IMR-90 (cell line): ENCODE data around the gene EPSTI1. TPM values are rescaled to one million over a fixed set of nuclear protein-coding genes. Genes with fewer than 3 reads are reported as not detected.

Experiments
- ATAC-seq: fragments of 200-7000 bp; cut with Tn5 transposase; 2 replicates; pipeline ENCODE4 v1.9.1; 2020; ENCODE audit warnings: low read depth, mild to moderate bottlenecking, moderate library complexity
- BruUV-seq: library from RNA; stranded (reverse); fragments of 400-500 nt; replicated peaks from 2 replicates; lab custom pipeline; 2021; lab: Mats Ljungman, UMichigan
- CTCF ChIA-PET: fragments of 300-600 bp; formaldehyde crosslinking; extraction: SDS; loops from one replicate; lab custom pipeline; 2021; ENCODE audit warnings: antibody characterized with exemption; lab: Yijun Ruan, JAX
- POLR2A ChIA-PET: fragments of 300-600 bp; sonication (Branson Sonifier 250); formaldehyde crosslinking; loops from one replicate; lab custom pipeline; 2022; ENCODE audit warnings: antibody characterized with exemption; ENCODE audit not compliant: unreplicated experiment; lab: Charles Lee
- DNase-seq: peaks from one replicate; pipeline ENCODE4 v3.0.0; 2013
- H2AFZ ChIP-seq: replicated peaks from 2 replicates; pipeline ENCODE3; 2013; ENCODE audit warnings: low read length, mild to moderate bottlenecking; ENCODE audit not compliant: poor library complexity
- H2AK5ac ChIP-seq: 2 replicates; pipeline ENCODE4 v1.6.1; 2013; ENCODE audit warnings: low read depth, low read length, inconsistent platforms
- H2AK9ac ChIP-seq: replicated peaks from 2 replicates; pipeline ENCODE3; 2013; ENCODE audit warnings: mild to moderate bottlenecking, low read depth, low read length, moderate library complexity; ENCODE audit not compliant: poor library complexity
- H2BK120ac ChIP-seq: 2 replicates; pipeline ENCODE4 v1.6.1; 2013; ENCODE audit warnings: low read depth, low read length, inconsistent platforms
- H2BK15ac ChIP-seq: 3 replicates; pipeline ENCODE4 v1.6.1; 2013; ENCODE audit warnings: low read depth, low read length, inconsistent platforms
- H2BK20ac ChIP-seq: 2 replicates; pipeline ENCODE4 v1.6.1; 2013; ENCODE audit warnings: low read depth, mild to moderate bottlenecking, inconsistent platforms, low read length, moderate library complexity
- H2BK5ac ChIP-seq: 2 replicates; pipeline ENCODE4 v1.6.1; 2013; ENCODE audit warnings: mild to moderate bottlenecking, low read depth, low read length, inconsistent platforms; ENCODE audit not compliant: poor library complexity, severe bottlenecking
- H3K14ac ChIP-seq: replicated peaks from 2 replicates; pipeline ENCODE4 v1.6.1; 2013; ENCODE audit warnings: low read depth, low read length, inconsistent platforms
- H3K18ac ChIP-seq: 2 replicates; pipeline ENCODE4 v1.6.1; 2013; ENCODE audit warnings: low read depth, low read length, control low read depth
- H3K23ac ChIP-seq: 2 replicates; pipeline ENCODE4 v1.6.1; 2013; ENCODE audit warnings: low read depth, low read length, inconsistent platforms
- H3K27ac ChIP-seq: 2 replicates; pipeline ENCODE4 v1.5.1; 2013; ENCODE audit warnings: mild to moderate bottlenecking, control low read depth, low read length; ENCODE audit not compliant: insufficient read depth
- H3K27me3 ChIP-seq: 2 replicates; pipeline ENCODE4 v1.6.1; 2013; ENCODE audit warnings: low read length; ENCODE audit not compliant: control insufficient read depth, insufficient read depth
- H3K36me3 ChIP-seq: 2 replicates; pipeline ENCODE4 v1.6.1; 2013; ENCODE audit warnings: low read length, mixed read lengths; ENCODE audit not compliant: control insufficient read depth, insufficient read depth
- H3K4ac ChIP-seq: 2 replicates; pipeline ENCODE4 v1.6.1; 2013; ENCODE audit warnings: low read depth, low read length, inconsistent platforms
- H3K4me1 ChIP-seq: 2 replicates; pipeline ENCODE4 v1.6.1; 2013; ENCODE audit warnings: low read length, mixed read lengths; ENCODE audit not compliant: control insufficient read depth, insufficient read depth
- H3K4me2 ChIP-seq: 2 replicates; pipeline ENCODE4 v1.6.1; 2013; ENCODE audit warnings: low read depth, mild to moderate bottlenecking, control low read depth, low read length, moderate library complexity
- H3K4me3 ChIP-seq: 2 replicates; pipeline ENCODE4 v1.5.1; 2013; ENCODE audit warnings: low read depth, mild to moderate bottlenecking, control low read depth, low read length, moderate library complexity; ENCODE audit not compliant: insufficient read depth
- H3K56ac ChIP-seq: 2 replicates; pipeline ENCODE4 v1.6.1; 2013; ENCODE audit warnings: low read length, inconsistent platforms; ENCODE audit not compliant: insufficient read depth; ENCODE audit errors: extremely low read depth
- H3K79me1 ChIP-seq, 2 experiments: 2 replicates each; pipeline ENCODE4 v1.6.1; 2013; ENCODE audit warnings: low read length in 2 of 2, inconsistent platforms in 1 of 2, low read depth in 1 of 2
- H3K9ac ChIP-seq: 2 replicates; pipeline ENCODE4 v1.6.1; 2013; ENCODE audit warnings: low read depth, low read length, control low read depth
- H3K9me1 ChIP-seq: 2 replicates; pipeline ENCODE4 v1.6.1; 2013; ENCODE audit warnings: low read length, inconsistent platforms; ENCODE audit not compliant: insufficient read depth
- H3K9me3 ChIP-seq: 2 replicates; pipeline ENCODE4 v1.6.1; 2013; ENCODE audit warnings: low read length; ENCODE audit not compliant: control insufficient read depth, insufficient read depth
- H4K20me1 ChIP-seq: 2 replicates; pipeline ENCODE4 v1.6.1; 2013; ENCODE audit warnings: low read length, inconsistent platforms; ENCODE audit not compliant: insufficient read depth
- H4K5ac ChIP-seq: 2 replicates; pipeline ENCODE4 v1.6.1; 2013; ENCODE audit warnings: mild to moderate bottlenecking, low read depth, low read length, control low read depth
- H4K8ac ChIP-seq, 2 experiments: 2 replicates each; pipeline ENCODE4 v1.6.1; 2013; ENCODE audit warnings: low read depth in 2 of 2, low read length in 2 of 2, control low read depth in 1 of 2, inconsistent platforms in 1 of 2
- H4K91ac ChIP-seq: 2 replicates; pipeline ENCODE4 v1.6.1; 2013; ENCODE audit warnings: low read depth, low read length, inconsistent platforms; ENCODE audit not compliant: insufficient read depth
- BHLHE40 ChIP-seq: fragments of 150-350 bp; IDR thresholded peaks from 2 replicates; pipeline ENCODE4 v1.6.1; 2016; ENCODE audit warnings: mild to moderate bottlenecking, low read depth, low read length
- CEBPB ChIP-seq: IDR thresholded peaks from 2 replicates; pipeline ENCODE4 v1.6.1; 2012; ENCODE audit warnings: low read depth, low read length, improper control_type of control experiment
- CHD1 ChIP-seq: IDR thresholded peaks from 2 replicates; pipeline ENCODE4 v1.6.1; 2012; ENCODE audit warnings: low read depth, low read length, improper control_type of control experiment
- ELK1 ChIP-seq: fragments of 150-350 bp; IDR thresholded peaks from 2 replicates; pipeline ENCODE4 v1.6.1; 2016; ENCODE audit warnings: low read depth, mild to moderate bottlenecking, low read length, moderate library complexity, borderline replicate concordance
- FOS ChIP-seq: fragments of 150-350 bp; IDR thresholded peaks from 2 replicates; pipeline ENCODE4 v1.6.1; 2016; ENCODE audit warnings: low read depth, low read length
- MAFK ChIP-seq: IDR thresholded peaks from 2 replicates; pipeline ENCODE4 v1.6.1; 2012; ENCODE audit warnings: low read depth, low read length, improper control_type of control experiment
- MAZ ChIP-seq: IDR thresholded peaks from 2 replicates; pipeline ENCODE4 v1.6.1; 2012; ENCODE audit warnings: low read depth, mild to moderate bottlenecking, low read length, improper control_type of control experiment, moderate library complexity, borderline replicate concordance
- MXI1 ChIP-seq: IDR thresholded peaks from 2 replicates; pipeline ENCODE4 v1.6.1; 2012; ENCODE audit warnings: low read depth, mild to moderate bottlenecking, low read length, moderate library complexity, borderline replicate concordance
- NFE2L2 ChIP-seq: fragments of 150-350 bp; IDR thresholded peaks from 2 replicates; pipeline ENCODE4 v1.6.1; 2016; ENCODE audit warnings: low read depth, mild to moderate bottlenecking, low read length
- POLR2A ChIP-seq: IDR thresholded peaks from 2 replicates; pipeline ENCODE4 v1.6.1; 2012; ENCODE audit warnings: mild to moderate bottlenecking, low read depth, low read length
- RAD21 ChIP-seq: IDR thresholded peaks from 2 replicates; pipeline ENCODE4 v1.6.1; 2012; ENCODE audit warnings: low read length, improper control_type of control experiment
- RCOR1 ChIP-seq: IDR thresholded peaks from 2 replicates; pipeline ENCODE4 v1.6.1; 2012; ENCODE audit warnings: mild to moderate bottlenecking, low read length, improper control_type of control experiment; ENCODE audit not compliant: insufficient replicate concordance
- RFX5 ChIP-seq: IDR thresholded peaks from 2 replicates; pipeline ENCODE4 v1.8.0; 2012; ENCODE audit warnings: low read depth, mild to moderate bottlenecking, low read length, moderate library complexity
- SMC3 ChIP-seq: fragments of 150-350 bp; IDR thresholded peaks from 2 replicates; pipeline ENCODE4 v1.6.1; 2016; ENCODE audit warnings: low read depth, mild to moderate bottlenecking, antibody characterized with exemption, low read length, moderate library complexity
- WGBS, 2 experiments: methylation state at CpG; one replicate each; pipeline versions ENCODE4 v1.1.5 to v1.1.7; 2013; ENCODE audit warnings: missing lambda C conversion rate in 2 of 2; ENCODE audit not compliant: insufficient read length in 1 of 2; ENCODE audit errors: extremely low coverage in 2 of 2; 5-methylcytosine and 5-hydroxymethylcytosine counted together
- dilution Hi-C: fragments of 300-500 bp; cut with HindIII; formaldehyde crosslinking; loops from one replicate; pipeline ENCODE4 v1.14.3; 2018; ENCODE audit warnings: low sequenced_read_pairs; ENCODE audit not compliant: unreplicated experiment
- in situ Hi-C: fragments of 300-500 bp; cut with MboI; formaldehyde crosslinking; loops from 3 replicates; pipeline ENCODE4 v1.14.3; 2019; ENCODE audit warnings: low sequenced_read_pairs, inconsistent platforms, mixed read lengths
- intact Hi-C: fragments of 100-400 bp; cut with micrococcal nuclease; formaldehyde crosslinking; loops from 2 replicates; pipeline ENCODE4 v1.10.0; 2022
- polyA plus RNA-seq, 3 experiments: library from polyadenylated mRNA; depleted of rRNA; stranded (reverse); fragments of >200 nt; gene quantifications; 2 replicates each; pipeline ENCODE4 v1.2.3, GENCODE V29; 2012; ENCODE audit warnings: low replicate concordance in 1 of 3
- total RNA-seq: library from RNA; depleted of rRNA; stranded (reverse); fragments of >200 nt; gene quantifications from 2 replicates; pipeline ENCODE4 v1.2.3, GENCODE V29; 2012
- TF ChIP-seq, protein P1 (sequence below): conservative IDR thresholded peaks from 2 replicates; pipeline ENCODE4 v1.5.1; 2012; ENCODE audit warnings: mild to moderate bottlenecking, low read depth, low read length, improper control_type of control experiment
- TF ChIP-seq, protein P2 (sequence below): fragments of 150-350 bp; IDR thresholded peaks from 2 replicates; pipeline ENCODE4 v1.6.1; 2017; ENCODE audit warnings: mild to moderate bottlenecking, antibody characterized with exemption, low read length, low read depth

The EPSTI1 gene
- total and polyA plus RNA-seq, 2 of the 4 experiments (the other 2 are of a cell fraction) = 0.90 to 1.6 TPM

- Histone ChIP-seq H4K91ac (no peak overlapping the region), H3K14ac (no peak overlapping the region), H2BK15ac (no peak overlapping the region), H3K56ac (no peak overlapping the region), H3K23ac (no peak overlapping the region), H4K5ac (no peak overlapping the region), H3K9me3 (peaks cover 4% of the 10 kb centered on the region; the same call in 1 of the 2 replicates), H3K9ac (no peak overlapping the region), H3K4me1 (no peaks in the 10 kb centered on the region; the same call in 1 of the 2 replicates), H3K4ac (no peak overlapping the region), H3K27ac (no peak overlapping the region), H3K18ac (no peak overlapping the region), H3K27me3 (no peaks in the 10 kb centered on the region), H2AK5ac (no peak overlapping the region), H3K36me3 (no peaks in the 10 kb centered on the region), H2BK120ac (no peak overlapping the region), H2AFZ (no peak overlapping the region), H3K79me1 (no peaks in the 10 kb centered on the region), H2BK20ac (no peak overlapping the region), H4K8ac (no peak overlapping the region), H3K4me2 (no peak overlapping the region), H3K4me3 (no peak overlapping the region), H3K9me1 (no peaks in the 10 kb centered on the region), H4K20me1 (no peaks in the 10 kb centered on the region), H2AK9ac (no peak overlapping the region), H2BK5ac (no peak overlapping the region)
- ChIA-PET POLR2A (no interaction called here), CTCF (no interaction called here)
- in situ Hi-C loops = no loop called here
- no CpG with 5 or more reads among the region's 2 CpGs for WGBS, 2 experiments
- dilution Hi-C loops = no loop called here
- DNase-seq = no peak
- no peak for ATAC-seq
- intact Hi-C loops = no loop called here
- TF ChIP-seq, protein P1, sequence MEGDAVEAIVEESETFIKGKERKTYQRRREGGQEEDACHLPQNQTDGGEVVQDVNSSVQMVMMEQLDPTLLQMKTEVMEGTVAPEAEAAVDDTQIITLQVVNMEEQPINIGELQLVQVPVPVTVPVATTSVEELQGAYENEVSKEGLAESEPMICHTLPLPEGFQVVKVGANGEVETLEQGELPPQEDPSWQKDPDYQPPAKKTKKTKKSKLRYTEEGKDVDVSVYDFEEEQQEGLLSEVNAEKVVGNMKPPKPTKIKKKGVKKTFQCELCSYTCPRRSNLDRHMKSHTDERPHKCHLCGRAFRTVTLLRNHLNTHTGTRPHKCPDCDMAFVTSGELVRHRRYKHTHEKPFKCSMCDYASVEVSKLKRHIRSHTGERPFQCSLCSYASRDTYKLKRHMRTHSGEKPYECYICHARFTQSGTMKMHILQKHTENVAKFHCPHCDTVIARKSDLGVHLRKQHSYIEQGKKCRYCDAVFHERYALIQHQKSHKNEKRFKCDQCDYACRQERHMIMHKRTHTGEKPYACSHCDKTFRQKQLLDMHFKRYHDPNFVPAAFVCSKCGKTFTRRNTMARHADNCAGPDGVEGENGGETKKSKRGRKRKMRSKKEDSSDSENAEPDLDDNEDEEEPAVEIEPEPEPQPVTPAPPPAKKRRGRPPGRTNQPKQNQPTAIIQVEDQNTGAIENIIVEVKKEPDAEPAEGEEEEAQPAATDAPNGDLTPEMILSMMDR = no peak
- TF ChIP-seq POLR2A (no peak), RFX5 (no peak), RCOR1 (no peak), RAD21 (no peak), CEBPB (no peak), CHD1 (no peak), ELK1 (no peak), NFE2L2 (no peak), MAZ (no peak), SMC3 (no peak), MAFK (no peak), MXI1 (no peak), BHLHE40 (no peak), FOS (no peak)
- TF ChIP-seq, protein P2, sequence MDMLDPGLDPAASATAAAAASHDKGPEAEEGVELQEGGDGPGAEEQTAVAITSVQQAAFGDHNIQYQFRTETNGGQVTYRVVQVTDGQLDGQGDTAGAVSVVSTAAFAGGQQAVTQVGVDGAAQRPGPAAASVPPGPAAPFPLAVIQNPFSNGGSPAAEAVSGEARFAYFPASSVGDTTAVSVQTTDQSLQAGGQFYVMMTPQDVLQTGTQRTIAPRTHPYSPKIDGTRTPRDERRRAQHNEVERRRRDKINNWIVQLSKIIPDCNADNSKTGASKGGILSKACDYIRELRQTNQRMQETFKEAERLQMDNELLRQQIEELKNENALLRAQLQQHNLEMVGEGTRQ = no peak
- no TSS peak for BruUV-seq
These were observed 117.8 kb downstream of the EPSTI1 start for GRCh38 chr13:42874221-42874620.
